Stomach smooth muscle (tissue), 2 donors: ENCODE results near the gene STRN3.
"Not testable (repeated sequence)": the region's sequence is repeated elsewhere in the genome, so short reads cannot be mapped to it uniquely, and the experiment has no call there.

Experiments
- H3K27ac ChIP-seq: one replicate; pipeline ENCODE4 v1.7.0; 2013; ENCODE audit warnings: mild to moderate bottlenecking, low read length, inconsistent platforms
- H3K27me3 ChIP-seq, 2 donors: one replicate each; pipeline ENCODE4 v1.7.0; 2013; ENCODE audit warnings: low read length in 2 of 2; ENCODE audit not compliant: insufficient read depth in 2 of 2, control insufficient read depth in 1 of 2
- H3K36me3 ChIP-seq, 2 donors: one replicate each; pipeline ENCODE4 v1.7.0; 2013; ENCODE audit warnings: low read length in 2 of 2; ENCODE audit not compliant: control insufficient read depth in 2 of 2, insufficient read depth in 2 of 2
- H3K4me1 ChIP-seq: one replicate; pipeline ENCODE4 v1.7.0; 2013; ENCODE audit warnings: low read length; ENCODE audit not compliant: control insufficient read depth, insufficient read depth
- H3K4me3 ChIP-seq, 2 donors: one replicate each; pipeline ENCODE4 v1.7.0; 2013; ENCODE audit warnings: low read length in 2 of 2
- H3K9ac ChIP-seq, 2 donors: one replicate each; pipeline ENCODE4 v1.7.0; 2013; ENCODE audit warnings: low read length in 2 of 2, mild to moderate bottlenecking in 1 of 2
- H3K9me3 ChIP-seq, 2 donors: one replicate each; pipeline ENCODE4 v1.7.0; 2013; ENCODE audit warnings: low read length in 2 of 2; ENCODE audit not compliant: control insufficient read depth in 2 of 2
- donor health status: healthy.
- donor health status: Pancreatic carcinoma.

STRN3 gene

DNA sequence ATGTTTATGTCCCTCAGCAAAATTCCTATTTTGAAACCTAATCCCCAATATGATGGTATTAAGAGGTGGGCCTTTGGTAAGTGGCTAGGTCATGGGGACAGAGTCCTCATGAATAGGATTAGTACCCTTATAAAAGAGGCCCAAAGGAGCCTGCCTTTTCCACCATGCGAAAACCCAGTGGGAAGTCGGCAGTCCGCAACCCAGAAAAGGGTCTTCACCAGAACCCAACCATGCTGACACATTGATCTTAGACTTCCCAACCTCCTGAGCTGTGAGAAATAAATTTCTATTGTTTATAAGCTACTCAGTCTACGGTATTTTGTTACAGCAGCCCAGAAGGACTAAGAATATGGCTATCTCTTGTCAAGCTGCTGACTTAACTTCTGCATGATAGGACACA is 85.3 kb downstream of the STRN3 start:
- Histone ChIP-seq H3K27me3 (no peaks in the 10 kb centered on the region), H3K4me1 (no peaks in the 10 kb centered on the region), H3K4me3 (no peak overlapping the region), H3K9ac (no peak overlapping the region), H3K9me3 (no peaks in the 10 kb centered on the region), H3K36me3 (peaks cover 9 to 12% of the 10 kb centered on the region in 2 donors), H3K27ac (no peak overlapping the region)

DNA sequence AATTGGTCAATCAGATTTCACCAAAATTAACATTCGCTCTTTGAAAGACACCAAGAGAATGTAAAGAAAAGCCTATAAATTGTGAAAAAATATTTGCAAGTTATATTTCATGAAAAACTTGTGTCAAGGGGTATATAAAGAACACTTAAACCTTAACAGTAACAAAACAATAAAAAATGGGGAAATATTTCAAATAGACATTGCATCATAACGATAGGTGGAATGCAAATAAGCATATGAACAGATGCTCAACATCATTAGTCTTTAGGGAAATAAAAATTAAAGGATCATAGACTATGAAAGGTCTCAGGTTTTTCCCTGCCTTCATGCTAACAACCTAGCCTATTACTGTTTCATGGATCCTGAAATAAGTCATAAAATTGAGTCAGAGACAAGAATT is 87.6 kb downstream of the STRN3 start:
- Histone ChIP-seq H3K27me3 (no peaks in the 10 kb centered on the region), H3K36me3 (peaks cover 5 to 13% of the 10 kb centered on the region in 2 donors), H3K27ac (no peak overlapping the region), H3K4me1 (no peaks in the 10 kb centered on the region), H3K9me3 (no peaks in the 10 kb centered on the region), H3K9ac (no peak overlapping the region), H3K4me3 (no peak overlapping the region)

DNA sequence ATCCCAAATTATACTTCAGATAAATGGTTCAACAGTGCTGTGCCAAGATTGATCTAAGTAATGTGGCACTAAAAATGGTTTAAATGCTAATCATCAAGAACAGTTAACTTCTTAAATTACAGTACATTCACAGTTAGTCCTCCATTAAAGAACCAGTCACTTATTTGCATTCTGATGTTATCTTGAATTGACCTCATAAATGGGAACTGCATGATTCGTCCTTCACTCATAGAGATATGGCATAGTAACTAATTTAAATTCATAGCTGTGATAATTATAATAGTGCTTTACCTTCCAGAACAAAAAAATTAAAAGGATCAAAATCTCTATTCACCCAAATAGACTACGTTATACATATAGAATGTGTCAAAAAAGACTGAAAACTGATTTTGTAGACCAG is 90.7 kb downstream of the STRN3 start:
- Histone ChIP-seq H3K4me1 (no peaks in the 10 kb centered on the region), H3K9ac (no peak overlapping the region), H3K36me3 (peaks cover 0 to 13% of the 10 kb centered on the region in 2 donors), H3K4me3 (no peak overlapping the region), H3K27ac (no peak overlapping the region), H3K27me3 (no peaks in the 10 kb centered on the region), H3K9me3 (no peaks in the 10 kb centered on the region)

- not testable (repeated sequence) for H3K9ac ChIP-seq, H3K27me3 ChIP-seq, H3K27ac ChIP-seq, H3K4me1 ChIP-seq, H3K9me3 ChIP-seq, H3K4me3 ChIP-seq
- H3K36me3 ChIP-seq, result peaks cover 0 to 13% of the 10 kb centered on the region in 2 donors
Measured at GRCh38 chr14:30933937-30934336, 92.2 kb downstream of the STRN3 start.

DNA sequence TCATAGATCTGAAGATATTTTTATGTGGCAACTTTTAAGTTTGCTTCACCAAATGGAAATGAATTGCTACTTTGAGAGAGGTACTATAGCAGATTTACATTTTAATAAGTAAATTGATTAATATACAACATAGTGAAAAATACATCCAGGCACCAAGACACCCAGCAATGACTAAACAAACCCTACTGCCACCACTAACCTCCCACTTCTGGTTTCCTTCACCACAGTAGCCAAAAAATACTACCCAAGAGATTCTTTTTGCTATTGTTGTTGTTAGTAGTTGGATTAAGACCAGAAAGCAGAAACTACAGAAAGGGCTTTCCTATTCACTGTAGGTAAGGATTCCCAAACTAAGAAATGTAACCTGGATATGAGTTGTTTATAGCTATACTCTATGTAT is 97.7 kb downstream of the STRN3 start:
- Histone ChIP-seq H3K9ac (no peak overlapping the region), H3K9me3 (no peaks in the 10 kb centered on the region), H3K4me3 (no peak overlapping the region), H3K27ac (no peak overlapping the region), H3K4me1 (no peaks in the 10 kb centered on the region), H3K36me3 (peaks cover 0 to 4% of the 10 kb centered on the region in 2 donors), H3K27me3 (no peaks in the 10 kb centered on the region)

GRCh38 chr14:30925254-30925653 is 100.9 kb downstream of the STRN3 start:
- H3K4me3 ChIP-seq, result no peak overlapping the region
- peaks cover 2 to 4% of the 10 kb centered on the region in 2 donors for H3K36me3 ChIP-seq
- no peaks in the 10 kb centered on the region for H3K9me3 ChIP-seq
- no peaks in the 10 kb centered on the region for H3K27me3 ChIP-seq
- no peaks in the 10 kb centered on the region for H3K4me1 ChIP-seq
- no peak overlapping the region for H3K9ac ChIP-seq
- no peak overlapping the region for H3K27ac ChIP-seq

DNA sequence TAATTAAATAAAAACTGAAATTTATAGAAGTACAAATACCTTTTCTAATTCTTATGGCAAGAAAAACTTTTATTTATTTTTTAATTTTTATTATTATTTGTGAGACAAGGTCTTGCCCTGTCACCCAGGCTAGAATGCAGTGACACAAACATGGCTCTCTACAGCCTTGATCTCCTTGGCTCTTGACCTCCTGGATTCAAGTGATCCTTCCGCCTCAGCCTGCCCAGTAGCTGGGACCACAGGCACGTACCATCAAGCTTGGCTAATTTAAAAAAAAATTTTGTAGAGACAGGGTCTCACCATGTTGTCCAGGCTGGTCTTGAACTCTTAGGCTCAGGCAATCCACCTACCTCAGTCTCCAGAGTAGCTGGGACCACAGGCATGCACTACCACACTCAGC is 104.4 kb downstream of the STRN3 start:
- Histone ChIP-seq H3K9ac (no peak overlapping the region), H3K4me3 (no peak overlapping the region), H3K27me3 (no peaks in the 10 kb centered on the region), H3K9me3 (no peaks in the 10 kb centered on the region), H3K4me1 (no peaks in the 10 kb centered on the region), H3K27ac (no peak overlapping the region), H3K36me3 (peaks cover 2 to 4% of the 10 kb centered on the region in 2 donors)

DNA sequence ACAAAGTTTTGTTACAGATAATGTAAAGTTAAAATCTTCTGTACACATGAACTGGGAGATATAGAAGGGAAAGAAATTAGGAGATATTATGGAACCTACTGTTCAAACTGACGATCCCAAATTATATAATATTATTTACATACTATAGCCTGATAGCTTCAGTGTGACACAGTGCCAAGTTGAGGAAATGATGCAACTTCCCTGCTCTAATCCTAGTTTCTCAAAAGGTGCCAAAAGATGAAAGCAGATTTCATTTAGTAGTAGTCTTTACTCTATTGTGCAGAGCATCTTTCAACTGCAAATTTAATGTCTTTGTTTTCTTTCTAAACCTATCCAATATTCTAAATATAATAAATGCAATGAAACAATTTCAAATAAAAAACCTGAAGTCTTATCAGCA is 104.9 kb downstream of the STRN3 start:
- Histone ChIP-seq H3K27me3 (no peaks in the 10 kb centered on the region), H3K27ac (no peak overlapping the region), H3K9ac (no peak overlapping the region), H3K4me3 (no peak overlapping the region), H3K9me3 (no peaks in the 10 kb centered on the region), H3K36me3 (peaks cover 2 to 4% of the 10 kb centered on the region in 2 donors), H3K4me1 (no peaks in the 10 kb centered on the region)

DNA sequence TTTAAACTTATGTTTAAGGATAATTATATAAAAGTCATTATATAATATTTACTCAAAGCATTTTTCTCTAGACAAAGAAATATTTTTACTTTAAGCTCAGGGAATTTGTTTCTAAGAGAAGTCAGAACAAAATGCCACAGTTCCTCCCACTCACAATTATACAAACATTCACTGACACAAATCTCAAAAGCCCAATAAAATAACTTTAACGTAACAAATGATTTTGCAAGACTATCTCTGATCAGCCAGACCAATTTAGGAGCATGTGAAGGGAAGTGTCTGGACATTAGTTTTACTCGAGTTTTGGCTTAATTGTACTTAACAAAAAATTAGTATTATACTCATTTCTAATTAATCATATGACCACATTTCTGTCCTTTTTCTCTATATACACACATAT is 110.6 kb downstream of the STRN3 start:
- H3K27me3 ChIP-seq, result no peaks in the 10 kb centered on the region
- H3K4me1 ChIP-seq, result no peaks in the 10 kb centered on the region
- no peak overlapping the region for H3K27ac ChIP-seq
- H3K4me3 ChIP-seq, result no peak overlapping the region
- no peaks in the 10 kb centered on the region for H3K9me3 ChIP-seq
- H3K36me3 ChIP-seq, result peaks cover 0 to 11% of the 10 kb centered on the region in 2 donors
- no peak overlapping the region for H3K9ac ChIP-seq

- Histone ChIP-seq H3K9ac (no peak overlapping the region), H3K4me1 (no peaks in the 10 kb centered on the region), H3K27me3 (no peaks in the 10 kb centered on the region), H3K9me3 (no peaks in the 10 kb centered on the region), H3K27ac (no peak overlapping the region), H3K36me3 (peaks cover 0 to 13% of the 10 kb centered on the region in 2 donors), H3K4me3 (no peak overlapping the region)
Measured at GRCh38 chr14:30914812-30915211, 111.4 kb downstream of the STRN3 start.

- peaks cover 6 to 28% of the 10 kb centered on the region in 2 donors for H3K36me3 ChIP-seq
- H3K27me3 ChIP-seq, result no peaks in the 10 kb centered on the region
- H3K27ac ChIP-seq, result no peak overlapping the region
- no peaks in the 10 kb centered on the region for H3K9me3 ChIP-seq
- no peaks in the 10 kb centered on the region for H3K4me1 ChIP-seq
- H3K9ac ChIP-seq, result no peak overlapping the region
- H3K4me3 ChIP-seq, result no peak overlapping the region
Measured at GRCh38 chr14:30908826-30909225, 117.4 kb downstream of the STRN3 start.
